Uterus (tissue), 2 donors: ENCODE results near the gene TEX2.

ENCODE experiments used
- POLR2A ChIP-seq, 2 donors: fragments of 450-650 bp; IDR thresholded peaks; one replicate each; pipeline ENCODE4 v1.6.1; 2016; ENCODE audit warnings: antibody characterized with exemption in 2 of 2, mild to moderate bottlenecking in 1 of 2, moderate library complexity in 1 of 2
- TF ChIP-seq, protein P1 (sequence below), 4 experiments: fragments of 200-600 bp in 2 of 4; fragments of 450-650 bp in 2 of 4; sonication (generic) in 2 of 4; IDR thresholded peaks; one replicate each; pipeline ENCODE4 v1.5.1; 2016 to 2019; ENCODE audit warnings: antibody characterized with exemption in 4 of 4, mild to moderate bottlenecking in 2 of 4, moderate library complexity in 1 of 4

DNA sequence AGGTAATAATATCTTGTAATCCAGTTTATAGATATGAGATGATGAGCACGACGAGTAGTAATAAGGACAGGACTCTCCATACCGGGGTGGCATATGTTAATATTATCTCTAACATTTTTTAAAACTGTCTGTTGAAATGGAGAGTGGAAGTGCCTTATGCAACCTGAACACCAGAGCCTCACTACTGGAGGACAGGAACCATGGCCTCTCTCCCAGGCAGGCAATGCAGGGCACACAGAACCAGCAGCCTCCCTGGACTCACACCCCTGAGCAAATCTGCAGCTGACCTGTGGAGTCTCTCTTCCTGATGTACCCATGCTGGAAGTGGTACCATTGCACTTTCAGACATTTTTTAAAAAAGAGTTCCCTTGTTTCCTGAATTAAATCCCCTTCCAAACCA is 78.0 kb downstream of the TEX2 start:
- no peak for TF ChIP-seq POLR2A (IDR thresholded peaks at IDR 0.05)
- TF ChIP-seq, protein P1, sequence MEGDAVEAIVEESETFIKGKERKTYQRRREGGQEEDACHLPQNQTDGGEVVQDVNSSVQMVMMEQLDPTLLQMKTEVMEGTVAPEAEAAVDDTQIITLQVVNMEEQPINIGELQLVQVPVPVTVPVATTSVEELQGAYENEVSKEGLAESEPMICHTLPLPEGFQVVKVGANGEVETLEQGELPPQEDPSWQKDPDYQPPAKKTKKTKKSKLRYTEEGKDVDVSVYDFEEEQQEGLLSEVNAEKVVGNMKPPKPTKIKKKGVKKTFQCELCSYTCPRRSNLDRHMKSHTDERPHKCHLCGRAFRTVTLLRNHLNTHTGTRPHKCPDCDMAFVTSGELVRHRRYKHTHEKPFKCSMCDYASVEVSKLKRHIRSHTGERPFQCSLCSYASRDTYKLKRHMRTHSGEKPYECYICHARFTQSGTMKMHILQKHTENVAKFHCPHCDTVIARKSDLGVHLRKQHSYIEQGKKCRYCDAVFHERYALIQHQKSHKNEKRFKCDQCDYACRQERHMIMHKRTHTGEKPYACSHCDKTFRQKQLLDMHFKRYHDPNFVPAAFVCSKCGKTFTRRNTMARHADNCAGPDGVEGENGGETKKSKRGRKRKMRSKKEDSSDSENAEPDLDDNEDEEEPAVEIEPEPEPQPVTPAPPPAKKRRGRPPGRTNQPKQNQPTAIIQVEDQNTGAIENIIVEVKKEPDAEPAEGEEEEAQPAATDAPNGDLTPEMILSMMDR (IDR thresholded peaks at IDR 0.05), result no peak
